Nephron progenitor cell (in vitro differentiated cells): Measurements from ENCODE around the gene CPT1B.

Experiments
- DNase-seq: peaks from one replicate; pipeline ENCODE4 v3.0.0; 2021
- H3K27ac Mint-ChIP-seq: 2 replicates; pipeline ENCODE4 v1.8.0; 2021; ENCODE audit warnings: mild to moderate bottlenecking, moderate library complexity, mixed read lengths
- H3K27me3 Mint-ChIP-seq: 2 replicates; pipeline ENCODE4 v1.8.0; 2021; ENCODE audit warnings: mild to moderate bottlenecking, low read depth, mixed read lengths; ENCODE audit not compliant: poor library complexity
- H3K36me3 Mint-ChIP-seq: 2 replicates; pipeline ENCODE4 v1.8.0; 2021; ENCODE audit warnings: low read depth, mixed read lengths
- H3K4me1 Mint-ChIP-seq: 2 replicates; pipeline ENCODE4 v1.8.0; 2021; ENCODE audit warnings: mixed read lengths
- H3K4me3 Mint-ChIP-seq: 2 replicates; pipeline ENCODE4 v1.8.0; 2021; ENCODE audit warnings: mild to moderate bottlenecking, moderate library complexity, mixed read lengths
- H3K9me3 Mint-ChIP-seq: 2 replicates; pipeline ENCODE4 v1.8.0; 2021; ENCODE audit warnings: mild to moderate bottlenecking, moderate library complexity, mixed read lengths
- CTCF ChIP-seq: fragments of 200-600 bp; sonication (generic); IDR thresholded peaks from 2 replicates; pipeline ENCODE4 v1.5.0; 2021; ENCODE audit warnings: antibody characterized with exemption

Gene CPT1B

GRCh38 chr22:50577987-50578775 is at the start of gene CPT1B:
TSS of gene CPT1B (minus strand) at chr22:50578427. CDS start at chr22:50577915, 512 bp downstream.
- no peaks in the 10 kb centered on the region for H3K27me3 Mint-ChIP-seq
- DNase-seq = no peak
- no peak within 1 kb of the TSS for H3K4me3 Mint-ChIP-seq
- peak within 1 kb of the TSS; percentile 54 for H3K27ac Mint-ChIP-seq
- no peaks in the 10 kb centered on the region for H3K9me3 Mint-ChIP-seq
- no peak for TF ChIP-seq CTCF
- H3K36me3 Mint-ChIP-seq = peaks cover 5% of the 10 kb centered on the region
- H3K4me1 Mint-ChIP-seq = peaks cover 26% of the 10 kb centered on the region

GRCh38 chr22:50626850-50627641 is 48.8 kb upstream of the CPT1B start:
- Mint-ChIP-seq H3K27me3 (no peaks in the 10 kb centered on the region), H3K36me3 (no peaks in the 10 kb centered on the region), H3K4me1 (peaks cover 56% of the 10 kb centered on the region), H3K4me3 (peak overlapping the region; percentile 80), H3K9me3 (no peaks in the 10 kb centered on the region), H3K27ac (no peak overlapping the region)
- TF ChIP-seq CTCF = no peak
- no peak for DNase-seq

- H3K36me3 Mint-ChIP-seq = no peaks in the 10 kb centered on the region
- peak overlapping the region; percentile 63 for H3K4me3 Mint-ChIP-seq
- TF ChIP-seq CTCF = peak; percentile 12
Measured at GRCh38 chr22:50626314-50626849, 48.2 kb upstream of the CPT1B start.

GRCh38 chr22:50625568-50626313 is 47.5 kb upstream of the CPT1B start:
- Mint-ChIP-seq H3K27ac (no peak overlapping the region), H3K27me3 (no peaks in the 10 kb centered on the region)
- DNase-seq = no peak

More at GRCh38 chr22:50626314-50626849, 48.2 kb upstream of the CPT1B start:
- DNase-seq = no peak
- Mint-ChIP-seq H3K9me3 (no peaks in the 10 kb centered on the region), H3K27ac (no peak overlapping the region), H3K27me3 (no peaks in the 10 kb centered on the region), H3K4me1 (peaks cover 56% of the 10 kb centered on the region)

More at GRCh38 chr22:50625568-50626313, 47.5 kb upstream of the CPT1B start:
- H3K36me3 Mint-ChIP-seq = no peaks in the 10 kb centered on the region
- H3K4me1 Mint-ChIP-seq = peaks cover 59% of the 10 kb centered on the region
- H3K4me3 Mint-ChIP-seq = no peak overlapping the region
- no peak for TF ChIP-seq CTCF
- no peaks in the 10 kb centered on the region for H3K9me3 Mint-ChIP-seq
